IPS-18a (cell line): ENCODE data around the gene KCNE4.

Experiments used
- H3K27ac ChIP-seq: one replicate; pipeline ENCODE4 v1.5.1; 2013; ENCODE audit warnings: low read length
- H3K27me3 ChIP-seq: one replicate; pipeline ENCODE4 v1.6.1; 2013; ENCODE audit warnings: mild to moderate bottlenecking, low read length; ENCODE audit not compliant: control insufficient read depth, insufficient read depth
- H3K36me3 ChIP-seq: one replicate; pipeline ENCODE4 v1.6.1; 2013; ENCODE audit warnings: low read depth, low read length; ENCODE audit not compliant: control insufficient read depth
- H3K4me1 ChIP-seq: one replicate; pipeline ENCODE4 v1.6.1; 2013; ENCODE audit warnings: low read depth, low read length; ENCODE audit not compliant: control insufficient read depth
- H3K4me3 ChIP-seq: one replicate; pipeline ENCODE4 v1.5.1; 2013; ENCODE audit warnings: low read length
- H3K9ac ChIP-seq: one replicate; pipeline ENCODE4 v1.6.1; 2013; ENCODE audit warnings: mild to moderate bottlenecking, low read length, moderate library complexity
- H3K9me3 ChIP-seq: one replicate; pipeline ENCODE4 v1.6.1; 2013; ENCODE audit warnings: low read depth, low read length; ENCODE audit not compliant: control insufficient read depth

The KCNE4 gene

DNA sequence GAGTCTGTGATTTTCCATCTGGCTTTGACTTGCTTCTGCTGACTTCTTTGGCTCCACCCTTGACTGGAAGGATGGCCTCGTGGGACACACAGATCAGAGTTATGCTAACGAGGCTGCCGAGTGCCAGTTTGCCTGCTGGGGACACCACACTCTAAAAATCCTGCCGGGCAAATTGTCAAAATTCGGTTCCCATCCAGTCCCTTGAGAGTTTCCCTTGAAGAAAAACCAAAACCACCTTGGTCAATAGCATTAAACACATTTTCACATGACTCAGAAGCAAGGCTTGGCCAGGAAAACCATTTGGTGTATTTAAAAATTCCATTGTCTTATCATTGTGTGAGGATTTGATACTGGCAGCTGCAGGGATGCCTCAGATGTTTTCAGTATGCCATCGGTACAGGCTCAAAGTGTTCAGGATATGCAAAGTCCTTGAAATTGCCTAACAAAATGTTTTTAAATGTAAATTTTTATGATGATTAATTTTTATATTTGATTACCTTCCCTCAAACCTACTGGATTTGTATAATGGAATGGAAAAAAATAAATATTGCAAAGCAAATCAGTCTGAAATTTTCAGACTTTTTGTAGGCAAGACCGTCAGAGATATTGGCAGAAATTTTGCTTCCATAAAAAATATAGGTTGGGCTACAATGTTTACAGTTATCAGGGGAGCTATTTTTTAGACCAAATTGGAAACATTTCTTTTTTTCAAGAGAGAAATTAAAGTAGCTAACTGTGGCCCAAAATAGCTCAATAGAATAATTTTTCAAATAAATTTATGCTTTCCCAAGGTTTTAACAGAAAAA is 41.6 kb downstream of the KCNE4 start:
- no peak overlapping the region for H3K27ac ChIP-seq
- H3K9me3 ChIP-seq, result no peaks in the 10 kb centered on the region
- no peak overlapping the region for H3K4me3 ChIP-seq
- H3K36me3 ChIP-seq, result no peaks in the 10 kb centered on the region
- no peaks in the 10 kb centered on the region for H3K27me3 ChIP-seq
- no peak overlapping the region for H3K9ac ChIP-seq
- peaks cover 7% of the 10 kb centered on the region for H3K4me1 ChIP-seq

DNA sequence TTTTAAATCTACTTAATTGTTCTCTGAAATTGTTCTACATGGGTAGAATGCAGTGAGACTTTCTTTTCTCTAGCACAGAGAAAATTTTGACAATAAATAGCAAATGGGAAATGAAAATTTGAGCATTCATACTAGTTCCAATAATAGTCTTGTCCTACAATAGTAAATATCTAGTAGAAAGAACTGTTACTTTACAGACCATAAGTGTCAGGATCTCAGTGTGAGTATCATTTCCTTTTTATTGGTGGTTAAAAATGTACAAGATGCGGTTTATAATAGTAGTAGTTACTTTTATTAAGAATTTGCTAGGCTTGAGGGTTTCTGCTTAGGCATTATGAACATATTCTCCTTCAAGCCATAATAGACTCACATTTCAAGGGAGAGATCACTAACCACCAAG is 43.2 kb downstream of the KCNE4 start:
- H3K27ac ChIP-seq, result no peak overlapping the region
- no peak overlapping the region for H3K4me3 ChIP-seq
- no peaks in the 10 kb centered on the region for H3K36me3 ChIP-seq
- peaks cover 7% of the 10 kb centered on the region for H3K4me1 ChIP-seq
- H3K9ac ChIP-seq, result no peak overlapping the region
- no peaks in the 10 kb centered on the region for H3K9me3 ChIP-seq
- H3K27me3 ChIP-seq, result no peaks in the 10 kb centered on the region

DNA sequence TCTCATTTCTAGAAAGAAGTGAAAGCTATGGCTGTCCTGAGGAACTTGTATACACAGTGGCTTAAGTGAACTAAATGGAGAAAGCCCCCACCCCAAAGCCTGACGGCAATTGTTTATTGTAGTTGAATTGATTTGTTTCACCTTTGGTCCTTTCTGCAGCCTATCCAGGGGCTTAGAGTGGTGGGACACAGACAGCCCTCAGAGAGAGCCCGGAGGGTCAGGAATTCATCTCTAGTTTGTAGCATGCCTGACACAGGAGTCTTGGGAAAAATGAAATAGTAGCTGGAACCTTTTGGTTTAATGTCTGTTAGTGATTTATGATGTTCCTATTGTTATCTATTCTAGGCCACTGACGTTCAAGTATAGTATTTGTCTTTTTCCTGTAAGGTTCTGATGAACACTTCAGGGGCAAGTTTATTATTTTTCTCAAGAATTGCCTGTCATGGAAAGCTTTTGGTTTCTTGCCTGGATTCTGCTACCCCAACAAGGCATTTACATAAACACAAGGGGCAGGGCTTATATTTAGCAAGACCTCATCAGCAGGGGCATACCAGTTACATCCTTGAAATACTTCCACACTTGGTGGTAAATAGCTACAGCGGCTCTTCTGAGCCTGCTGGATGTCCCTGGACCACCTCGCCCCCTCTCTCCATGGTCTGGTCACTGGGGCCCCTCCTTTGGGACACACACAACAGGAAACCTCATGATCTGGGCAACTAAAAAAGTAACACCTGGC is 44.4 kb downstream of the KCNE4 start:
- Histone ChIP-seq H3K4me1 (peaks cover 8% of the 10 kb centered on the region), H3K27ac (no peak overlapping the region), H3K9ac (no peak overlapping the region), H3K9me3 (no peaks in the 10 kb centered on the region), H3K27me3 (no peaks in the 10 kb centered on the region), H3K4me3 (no peak overlapping the region), H3K36me3 (no peaks in the 10 kb centered on the region)

DNA sequence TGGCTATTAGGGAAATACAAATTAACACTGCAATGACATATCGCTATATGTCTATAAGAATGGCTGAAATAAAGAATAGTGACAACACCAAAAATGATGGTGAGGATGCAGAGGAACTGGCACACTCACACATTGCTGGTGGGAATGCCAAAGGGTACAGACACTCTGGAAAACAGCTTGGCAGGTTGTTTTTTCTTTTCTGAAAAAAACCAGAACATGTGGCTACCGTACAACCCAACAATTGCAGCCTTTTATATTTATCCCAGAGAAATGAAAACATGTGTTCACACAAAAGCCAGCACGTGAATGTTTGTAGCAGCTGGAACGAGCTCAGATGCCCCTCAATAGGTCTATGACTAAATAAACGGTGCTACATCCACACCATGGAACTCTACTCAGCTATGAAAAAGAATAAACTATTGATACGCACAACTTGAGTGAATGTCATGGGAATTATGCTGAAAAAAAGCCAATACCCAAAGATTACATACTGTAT is 45.9 kb downstream of the KCNE4 start:
- peaks cover 9% of the 10 kb centered on the region for H3K4me1 ChIP-seq
- H3K27me3 ChIP-seq, result no peaks in the 10 kb centered on the region
- no peak overlapping the region for H3K27ac ChIP-seq
- no peaks in the 10 kb centered on the region for H3K9me3 ChIP-seq
- no peak overlapping the region for H3K4me3 ChIP-seq
- no peaks in the 10 kb centered on the region for H3K36me3 ChIP-seq
- no peak overlapping the region for H3K9ac ChIP-seq

DNA sequence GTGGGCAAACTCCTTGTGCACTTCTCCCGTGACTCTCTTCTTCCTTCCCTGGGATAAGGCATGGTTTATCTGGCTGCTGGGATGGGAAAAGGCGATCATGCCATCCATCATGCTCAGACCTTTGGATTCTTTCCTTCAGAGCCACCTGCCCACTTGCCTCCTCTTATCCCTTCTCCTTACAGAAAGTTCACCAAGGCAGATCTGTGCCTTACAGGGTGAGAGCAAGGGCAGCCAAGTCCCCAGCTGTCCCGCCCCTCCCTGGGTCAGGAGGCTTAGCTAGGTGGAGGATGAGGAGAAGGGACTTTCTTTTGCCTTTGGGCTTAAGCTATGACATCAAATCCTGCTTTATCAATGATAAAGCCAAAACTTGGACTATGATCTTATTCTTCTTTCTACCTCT is 47.6 kb downstream of the KCNE4 start:
- H3K27ac ChIP-seq, result no peak overlapping the region

DNA sequence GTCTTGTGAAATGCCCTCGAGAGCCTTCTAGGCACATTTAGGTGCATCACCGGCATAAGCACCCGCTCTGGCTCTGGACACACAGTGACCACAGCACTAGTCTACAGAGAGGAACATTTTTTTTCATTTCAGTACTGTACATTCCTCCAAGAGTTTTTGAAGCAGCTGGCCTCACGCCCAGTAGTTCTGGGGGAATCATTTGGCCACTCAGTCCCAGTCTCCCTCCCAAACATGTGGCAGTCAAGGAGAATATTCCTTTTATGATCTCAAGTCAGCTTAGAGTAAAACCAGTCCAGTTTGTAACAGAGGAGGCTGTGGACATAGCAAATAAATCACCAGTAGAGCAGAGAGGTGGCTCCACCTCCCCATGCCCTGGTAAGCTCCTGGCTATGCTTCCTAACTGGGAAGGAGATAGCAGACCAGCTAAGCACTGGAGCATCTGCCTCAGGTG is 48.1 kb downstream of the KCNE4 start:
- peaks cover 3% of the 10 kb centered on the region for H3K4me1 ChIP-seq
- no peaks in the 10 kb centered on the region for H3K27me3 ChIP-seq
- no peak overlapping the region for H3K27ac ChIP-seq
- no peak overlapping the region for H3K9ac ChIP-seq
- H3K36me3 ChIP-seq, result no peaks in the 10 kb centered on the region
- H3K9me3 ChIP-seq, result no peaks in the 10 kb centered on the region
- no peak overlapping the region for H3K4me3 ChIP-seq

More for the DNA sequence above, 47.6 kb downstream of the KCNE4 start:
- Histone ChIP-seq H3K4me1 (peaks cover 3% of the 10 kb centered on the region), H3K27me3 (no peaks in the 10 kb centered on the region), H3K4me3 (no peak overlapping the region), H3K36me3 (no peaks in the 10 kb centered on the region), H3K9me3 (no peaks in the 10 kb centered on the region), H3K9ac (no peak overlapping the region)

DNA sequence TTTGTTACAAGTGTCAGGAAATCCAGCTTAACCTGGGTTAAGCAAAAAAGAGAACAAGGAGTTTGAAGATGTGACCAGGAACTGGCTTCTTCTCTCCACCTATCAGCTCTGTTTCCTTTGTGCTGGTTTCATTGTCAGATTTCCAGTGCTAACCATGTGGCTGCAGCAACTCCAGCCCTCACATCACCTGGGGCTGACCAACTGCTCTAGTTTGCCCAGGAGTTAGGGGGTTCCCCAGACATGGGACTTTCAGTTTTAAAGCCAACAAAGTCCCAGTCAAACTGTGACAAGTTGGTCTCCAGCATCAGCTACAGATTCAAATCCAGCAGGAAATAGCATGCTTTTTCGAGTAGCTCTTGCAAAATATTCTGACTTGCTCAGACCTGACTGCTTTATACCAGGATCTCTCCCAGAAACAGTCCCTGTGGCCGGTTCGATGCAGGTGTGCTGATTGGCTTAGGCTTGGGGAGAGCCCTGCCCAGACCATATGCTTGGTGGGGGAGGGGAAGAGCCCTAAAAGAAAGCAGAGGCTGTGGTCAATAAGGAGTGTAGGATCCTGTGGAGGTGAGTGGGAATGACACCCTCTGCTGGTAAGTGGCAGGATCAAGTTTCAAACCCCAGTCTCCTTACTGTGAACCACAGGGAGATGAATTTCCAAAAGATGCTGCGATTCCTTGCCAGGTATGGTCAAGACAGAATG is 49.5 kb downstream of the KCNE4 start:
- Histone ChIP-seq H3K4me3 (no peak overlapping the region), H3K27ac (no peak overlapping the region), H3K9ac (no peak overlapping the region), H3K36me3 (no peaks in the 10 kb centered on the region), H3K4me1 (peaks cover 3% of the 10 kb centered on the region), H3K27me3 (no peaks in the 10 kb centered on the region), H3K9me3 (no peaks in the 10 kb centered on the region)

DNA sequence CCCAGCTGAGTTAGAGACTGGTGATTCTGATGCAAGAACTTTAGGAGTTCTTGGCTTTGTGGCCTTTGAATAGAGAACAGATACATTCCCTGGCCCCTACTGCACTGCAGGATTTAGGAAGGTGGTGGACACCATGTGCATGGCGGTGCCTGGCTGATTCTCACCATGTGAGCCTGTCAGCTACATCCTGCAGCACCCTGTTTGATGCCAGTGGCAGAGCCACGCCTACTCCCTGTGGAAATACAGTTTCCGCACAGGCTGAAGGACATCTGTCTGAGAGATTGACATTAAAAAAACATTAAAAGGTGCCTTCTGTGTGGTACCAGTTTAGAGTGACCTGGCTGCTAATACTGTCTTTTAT is 50.0 kb downstream of the KCNE4 start:
- no peak overlapping the region for H3K9ac ChIP-seq
- no peaks in the 10 kb centered on the region for H3K27me3 ChIP-seq
- no peak overlapping the region for H3K27ac ChIP-seq

DNA sequence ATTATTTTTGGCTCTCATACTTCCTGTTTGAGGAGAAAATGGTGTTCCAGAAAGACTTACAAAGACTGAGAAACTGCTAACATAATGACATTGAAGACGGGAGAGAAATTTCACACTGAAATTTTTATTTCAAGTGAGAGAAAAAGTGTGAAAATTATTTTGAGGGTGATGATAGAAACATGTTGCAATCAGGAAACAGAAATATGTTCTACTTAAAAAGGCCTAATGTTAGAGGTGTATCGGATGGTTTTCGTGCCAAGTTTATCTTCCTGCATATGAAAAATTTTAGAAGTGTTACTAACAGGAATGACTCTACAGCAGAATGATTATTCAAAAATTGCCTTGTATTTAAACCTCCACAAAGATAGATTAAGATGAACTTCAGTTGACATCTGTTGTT is 50.5 kb downstream of the KCNE4 start:
- Histone ChIP-seq H3K36me3 (no peaks in the 10 kb centered on the region), H3K4me1 (peaks cover 3% of the 10 kb centered on the region), H3K27ac (no peak overlapping the region), H3K27me3 (no peaks in the 10 kb centered on the region), H3K9me3 (no peaks in the 10 kb centered on the region), H3K9ac (no peak overlapping the region), H3K4me3 (no peak overlapping the region)

More for the DNA sequence above, 50.0 kb downstream of the KCNE4 start:
- H3K36me3 ChIP-seq, result no peaks in the 10 kb centered on the region
- H3K4me3 ChIP-seq, result no peak overlapping the region
- H3K4me1 ChIP-seq, result peaks cover 3% of the 10 kb centered on the region
- H3K9me3 ChIP-seq, result no peaks in the 10 kb centered on the region

DNA sequence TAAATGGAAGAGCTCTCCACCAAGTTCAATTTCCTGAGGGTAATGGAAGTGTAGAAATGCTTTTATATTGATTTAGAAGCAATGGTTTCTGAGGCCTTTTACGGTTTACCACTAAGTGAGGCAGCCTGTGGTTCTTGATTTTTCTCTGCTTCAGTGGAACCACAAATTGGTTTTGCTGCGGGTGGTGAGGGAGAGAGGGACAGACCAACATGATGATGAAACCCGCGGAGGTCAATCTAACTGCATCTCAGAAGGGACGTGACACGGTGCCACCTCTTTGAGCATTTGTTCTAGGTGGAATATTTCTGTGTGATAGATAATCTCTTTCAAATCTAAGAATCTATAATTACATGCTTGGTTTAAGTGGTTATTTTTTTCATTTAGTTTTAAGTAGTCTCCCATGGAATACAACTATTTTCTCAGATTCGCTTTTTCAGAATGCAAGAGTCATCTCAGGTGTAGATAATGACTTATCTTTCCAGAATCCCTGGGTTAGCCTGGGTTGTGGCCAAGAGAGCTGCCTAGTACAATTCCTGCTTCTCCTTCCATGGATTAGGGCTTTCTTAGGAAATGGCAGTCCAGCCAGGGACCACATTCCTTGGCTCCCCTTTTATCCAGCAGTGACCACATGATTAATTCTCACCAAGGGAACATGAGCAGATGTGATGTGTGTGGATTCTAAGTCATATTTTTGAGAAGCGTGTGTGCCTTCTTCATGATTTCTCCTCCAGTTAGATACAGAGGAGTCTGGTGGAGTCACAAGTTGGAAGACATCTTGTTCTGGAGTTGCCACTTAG is 52.5 kb downstream of the KCNE4 start:
- no peak overlapping the region for H3K9ac ChIP-seq
- H3K36me3 ChIP-seq, result no peaks in the 10 kb centered on the region
- H3K27ac ChIP-seq, result no peak overlapping the region
- no peak overlapping the region for H3K4me3 ChIP-seq
- H3K27me3 ChIP-seq, result no peaks in the 10 kb centered on the region
- no peaks in the 10 kb centered on the region for H3K9me3 ChIP-seq
- H3K4me1 ChIP-seq, result peaks cover 3% of the 10 kb centered on the region
